GM18909 (cell line): Measurements from ENCODE around the gene HDAC10.

Experiments
- ATAC-seq: cut with Tn5 transposase; IDR thresholded peaks from one replicate; pipeline ENCODE4 v1.9.1; 2021; ENCODE audit warnings: mild to moderate bottlenecking; ENCODE audit not compliant: unreplicated experiment, poor library complexity

HDAC10 gene

GRCh38 chr22:50257451-50258360 lies 6.6 kb upstream of the HDAC10 start:
- no peak for ATAC-seq

- ATAC-seq, result no peak
These were observed 6.0 kb upstream of the HDAC10 start for GRCh38 chr22:50257041-50257440.

- ATAC-seq, result no peak
These were observed 5.3 kb upstream of the HDAC10 start for GRCh38 chr22:50256258-50256862.

GRCh38 chr22:50255607-50256006 lies 4.5 kb upstream of the HDAC10 start:
- no peak for ATAC-seq

- no peak for ATAC-seq
These were observed 4.0 kb upstream of the HDAC10 start for GRCh38 chr22:50255099-50255498.

- no peak for ATAC-seq
These were observed 2.9 kb upstream of the HDAC10 start for GRCh38 chr22:50253941-50254340.

- no peak for ATAC-seq
These were observed 2.2 kb upstream of the HDAC10 start for GRCh38 chr22:50253046-50253915.

- no peak for ATAC-seq
These were observed 1.3 kb upstream of the HDAC10 start for GRCh38 chr22:50252082-50253045.

GRCh38 chr22:50251477-50252081 lies 514 bp upstream of the HDAC10 start:
- ATAC-seq, result peak; percentile 7

GRCh38 chr22:50250249-50250554 lies 863 bp downstream of the HDAC10 start:
- no peak for ATAC-seq

- ATAC-seq, result no peak
These were observed 1.5 kb downstream of the HDAC10 start for GRCh38 chr22:50249341-50250248.

GRCh38 chr22:50248196-50249081 lies 2.6 kb downstream of the HDAC10 start:
- no peak for ATAC-seq

GRCh38 chr22:50247748-50248147 lies 3.3 kb downstream of the HDAC10 start:
- ATAC-seq, result no peak

- ATAC-seq, result no peak
These were observed 4.6 kb downstream of the HDAC10 start for GRCh38 chr22:50246242-50247175.

- no peak for ATAC-seq
These were observed 5.6 kb downstream of the HDAC10 start for GRCh38 chr22:50245214-50246072.
